Fibroblast of peridontal ligament (primary cell): ENCODE results near the gene HNRNPA1.
"Not testable (repeated sequence)": the region's sequence is repeated elsewhere in the genome, so short reads cannot be mapped to it uniquely, and the experiment has no call there.

Experiments
- DNase-seq: peaks from one replicate; pipeline ENCODE4 v3.0.0-alpha.2; 2010; ENCODE audit errors: extremely low read depth

The HNRNPA1 gene

DNA sequence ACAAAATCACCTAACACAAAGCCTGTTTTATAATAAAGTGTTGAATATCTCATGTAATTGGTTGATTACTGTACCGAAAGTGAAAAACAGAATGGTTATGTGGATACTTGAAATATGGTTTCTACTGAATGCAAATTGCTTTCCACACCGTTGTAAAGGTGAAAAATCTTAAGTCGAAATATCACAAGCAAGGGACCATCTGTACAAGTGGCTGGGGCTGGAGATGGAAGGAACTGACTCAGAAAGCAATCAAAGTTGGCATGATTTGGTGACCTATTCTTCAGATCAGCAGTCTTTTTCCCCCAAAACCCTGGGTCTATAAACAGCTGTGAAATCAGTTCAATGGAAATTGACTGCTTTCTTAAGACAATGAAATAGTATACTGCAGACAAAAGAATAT, 4.2 kb upstream of the HNRNPA1 start:
- DNase-seq, result no peak

DNA sequence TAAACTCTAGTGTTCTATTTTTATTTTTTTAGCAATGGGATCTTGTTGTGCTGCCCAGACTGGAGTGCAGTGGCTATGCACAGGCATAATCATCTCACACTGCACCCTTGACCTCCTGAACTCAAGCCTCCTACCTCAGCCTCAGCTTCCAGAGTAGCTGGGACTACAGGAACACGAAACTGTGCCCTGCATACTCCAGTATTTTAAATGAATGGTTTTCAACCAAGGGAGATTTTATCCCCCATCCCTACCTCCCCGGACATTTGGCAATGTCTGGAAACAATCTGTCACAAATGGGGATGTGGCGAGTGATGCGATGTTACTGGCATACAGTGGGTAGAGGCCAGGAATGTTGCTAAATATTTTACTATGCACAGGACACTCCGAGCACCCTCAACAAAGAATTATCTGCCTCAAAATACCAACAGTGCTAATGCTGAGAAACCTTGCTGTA, 2.7 kb upstream of the HNRNPA1 start:
- peak; percentile 63 for DNase-seq

DNA sequence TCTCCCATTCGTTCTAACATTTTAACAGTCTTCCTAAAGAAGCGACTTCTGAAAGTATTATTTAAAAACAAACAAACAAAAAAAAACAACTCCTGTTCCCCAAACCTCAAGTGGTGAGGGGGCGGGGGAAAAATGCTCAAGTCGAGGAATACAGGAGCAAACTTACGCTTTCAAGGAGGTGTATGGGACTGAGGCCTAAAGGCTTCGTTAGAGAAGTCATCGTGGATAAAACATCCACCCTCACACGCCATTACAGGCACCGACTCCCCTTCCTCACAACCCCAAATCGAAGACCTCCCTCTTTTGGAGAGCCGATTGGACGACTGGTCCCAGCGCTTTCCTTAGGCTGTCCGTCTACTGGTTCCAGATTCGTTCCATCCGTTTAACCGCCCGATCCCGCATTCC, 1.3 kb upstream of the HNRNPA1 start:
- DNase-seq, result no peak

DNA sequence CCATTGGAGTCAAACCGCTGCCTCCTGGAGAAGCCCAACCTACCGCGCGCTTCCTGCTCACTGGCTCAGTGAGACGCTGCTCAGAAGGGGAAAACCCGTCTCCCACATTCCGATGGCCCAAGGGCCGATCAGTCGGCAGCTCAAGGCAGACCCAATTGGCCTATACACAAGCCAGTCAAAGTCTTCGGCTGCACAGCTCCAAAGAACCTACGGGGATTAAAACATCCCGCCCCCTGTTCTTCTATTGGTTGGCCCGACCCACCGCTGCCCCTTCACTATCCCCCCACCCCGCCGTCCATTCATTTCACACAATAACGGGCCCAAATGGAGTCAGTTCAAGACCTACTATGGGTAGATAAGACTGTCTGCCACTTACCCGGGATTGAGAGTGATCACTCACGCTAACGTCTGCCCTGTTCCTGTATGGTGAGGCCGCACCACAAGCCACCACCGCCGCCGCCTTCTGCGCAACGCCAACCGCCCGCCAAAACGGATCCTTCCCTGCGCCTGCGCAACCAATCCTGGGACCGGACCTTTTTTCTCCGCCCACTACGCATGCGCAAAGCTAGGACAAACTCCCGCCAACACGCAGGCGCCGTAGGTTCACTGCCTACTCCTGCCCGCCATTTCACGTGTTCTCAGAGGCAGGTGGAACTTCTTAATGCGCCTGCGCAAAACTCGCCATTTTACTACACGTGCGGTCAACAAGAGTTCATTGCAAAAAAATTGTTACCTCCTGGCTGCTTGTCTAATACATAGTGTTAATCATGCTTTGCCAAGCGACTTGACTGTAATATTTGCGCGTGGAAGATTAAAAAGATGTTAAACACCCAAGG, 676 bp upstream of the HNRNPA1 start, which contains the start of gene CBX5:
CBX5 (minus strand) TSS at position 491 of the 836 bp plus-strand sequence. CDS start 22,472 bp downstream, outside the sequence.
- peak; percentile 100 for DNase-seq

DNA sequence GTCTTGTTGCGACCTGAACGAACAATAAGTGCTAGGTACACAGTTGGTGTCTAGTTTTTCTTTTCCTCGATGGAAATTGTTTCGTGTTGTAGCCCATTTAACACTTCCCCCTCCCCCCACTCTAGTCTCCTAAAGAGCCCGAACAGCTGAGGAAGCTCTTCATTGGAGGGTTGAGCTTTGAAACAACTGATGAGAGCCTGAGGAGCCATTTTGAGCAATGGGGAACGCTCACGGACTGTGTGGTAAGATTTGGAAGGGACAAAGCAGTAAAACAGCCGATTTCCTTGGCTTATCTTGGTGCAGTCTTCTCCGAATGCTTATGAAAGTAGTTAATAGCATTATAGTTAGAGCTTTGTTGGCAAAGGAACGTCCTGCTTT, 724 bp downstream of the HNRNPA1 start:
- not testable (repeated sequence) for DNase-seq

DNA sequence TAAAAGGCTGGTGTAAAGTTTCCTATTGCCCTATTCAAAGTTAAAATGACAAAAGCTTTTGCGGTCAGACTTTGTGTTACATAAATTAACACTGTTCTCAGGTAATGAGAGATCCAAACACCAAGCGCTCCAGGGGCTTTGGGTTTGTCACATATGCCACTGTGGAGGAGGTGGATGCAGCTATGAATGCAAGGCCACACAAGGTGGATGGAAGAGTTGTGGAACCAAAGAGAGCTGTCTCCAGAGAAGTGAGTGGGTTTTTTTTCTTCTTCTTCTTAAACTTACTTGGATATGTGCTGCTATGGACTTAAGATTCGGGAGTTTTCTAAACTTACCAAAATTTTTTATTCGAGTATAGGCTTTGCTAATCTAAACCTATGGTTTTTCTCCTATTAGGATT, 1.2 kb downstream of the HNRNPA1 start:
- not testable (repeated sequence) for DNase-seq

DNA sequence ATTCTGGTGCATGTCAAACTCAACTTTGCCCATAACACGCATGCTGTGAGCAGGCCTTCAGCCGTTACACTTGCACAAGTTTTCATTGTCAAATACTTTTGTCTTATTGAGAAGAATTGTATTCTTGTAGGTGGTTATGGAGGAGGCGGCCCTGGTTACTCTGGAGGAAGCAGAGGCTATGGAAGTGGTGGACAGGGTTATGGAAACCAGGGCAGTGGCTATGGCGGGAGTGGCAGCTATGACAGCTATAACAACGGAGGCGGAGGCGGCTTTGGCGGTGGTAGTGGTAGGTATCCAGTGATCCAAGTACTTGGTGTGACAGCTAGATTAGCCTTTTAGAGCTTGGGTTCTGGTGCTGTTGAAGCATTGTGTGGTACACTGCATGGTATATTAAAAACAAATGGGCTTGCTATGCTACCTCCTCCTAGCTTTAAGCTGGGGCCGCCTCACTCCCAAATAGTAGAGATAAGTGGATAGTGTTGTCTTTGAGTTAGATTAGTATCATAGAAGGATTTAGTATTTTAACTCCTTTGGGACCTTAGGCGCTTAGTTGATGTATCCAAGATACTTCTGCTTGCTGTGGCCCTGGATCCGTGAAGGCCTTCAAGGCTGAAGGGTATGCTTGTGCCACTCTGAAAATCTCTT, 2.5 kb downstream of the HNRNPA1 start:
- no peak for DNase-seq

DNA sequence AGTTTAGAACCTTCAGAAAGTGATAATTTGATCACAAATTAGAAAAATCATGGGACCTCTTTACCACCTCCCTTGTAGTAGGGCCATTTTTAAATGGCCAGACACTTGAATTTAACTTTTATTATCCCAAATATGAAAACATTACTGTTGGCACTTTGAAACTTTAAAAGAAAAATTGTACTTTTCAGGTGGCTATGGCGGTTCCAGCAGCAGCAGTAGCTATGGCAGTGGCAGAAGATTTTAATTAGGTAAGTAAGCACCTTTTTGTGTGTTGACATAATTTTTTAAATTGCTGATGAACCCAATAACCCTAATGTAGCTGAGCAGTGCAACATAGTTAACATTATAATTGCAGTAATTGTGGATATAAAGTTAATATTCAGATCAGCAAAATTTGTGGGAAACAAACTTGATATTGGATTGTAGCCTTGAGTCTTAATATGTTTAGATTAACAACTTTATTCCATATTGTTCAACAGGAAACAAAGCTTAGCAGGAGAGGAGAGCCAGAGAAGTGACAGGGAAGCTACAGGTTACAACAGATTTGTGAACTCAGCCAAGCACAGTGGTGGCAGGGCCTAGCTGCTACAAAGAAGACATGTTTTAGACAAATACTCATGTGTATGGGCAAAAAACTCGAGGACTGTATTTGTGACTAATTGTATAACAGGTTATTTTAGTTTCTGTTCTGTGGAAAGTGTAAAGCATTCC, 3.7 kb downstream of the HNRNPA1 start:
- not testable (repeated sequence) for DNase-seq

DNA sequence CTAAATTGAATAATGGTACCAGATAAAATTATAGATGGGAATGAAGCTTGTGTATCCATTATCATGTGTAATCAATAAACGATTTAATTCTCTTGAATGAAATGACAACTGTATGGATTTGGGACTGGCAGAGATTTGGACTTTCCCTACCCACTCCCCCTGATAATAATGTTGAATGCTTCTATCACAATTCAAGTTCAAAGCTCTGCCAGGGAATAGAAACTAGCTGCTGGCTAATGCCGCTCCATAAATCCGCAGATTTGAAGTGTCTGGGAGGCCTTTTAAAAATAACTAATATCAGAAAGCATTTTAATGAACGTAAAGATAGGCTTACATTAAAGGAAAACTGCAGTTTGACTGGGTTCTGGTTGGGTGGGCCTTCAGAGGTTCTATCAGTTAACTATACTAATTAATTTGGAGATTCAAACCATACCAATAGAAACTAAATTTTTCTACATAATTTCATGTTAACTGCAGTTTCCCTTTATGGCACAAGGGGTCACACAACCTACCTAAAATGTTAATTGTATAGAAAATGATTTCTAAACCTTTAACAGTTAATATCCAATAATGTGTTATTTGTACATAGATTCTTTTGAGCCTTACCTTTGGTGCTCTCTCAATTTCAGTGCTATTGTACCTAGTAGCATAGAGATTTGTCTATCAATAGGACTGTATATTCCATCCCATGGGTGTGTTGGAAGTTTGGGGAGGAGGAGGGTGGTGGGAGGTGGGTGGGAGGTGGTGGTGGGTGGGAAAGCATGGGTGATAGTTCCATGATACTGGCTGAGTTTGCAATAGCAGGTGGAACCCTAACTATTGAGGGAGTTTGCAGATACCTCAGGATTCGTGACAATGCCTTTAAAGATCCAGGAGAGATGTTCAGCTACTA, 4.9 kb downstream of the HNRNPA1 start:
- no peak for DNase-seq

DNA sequence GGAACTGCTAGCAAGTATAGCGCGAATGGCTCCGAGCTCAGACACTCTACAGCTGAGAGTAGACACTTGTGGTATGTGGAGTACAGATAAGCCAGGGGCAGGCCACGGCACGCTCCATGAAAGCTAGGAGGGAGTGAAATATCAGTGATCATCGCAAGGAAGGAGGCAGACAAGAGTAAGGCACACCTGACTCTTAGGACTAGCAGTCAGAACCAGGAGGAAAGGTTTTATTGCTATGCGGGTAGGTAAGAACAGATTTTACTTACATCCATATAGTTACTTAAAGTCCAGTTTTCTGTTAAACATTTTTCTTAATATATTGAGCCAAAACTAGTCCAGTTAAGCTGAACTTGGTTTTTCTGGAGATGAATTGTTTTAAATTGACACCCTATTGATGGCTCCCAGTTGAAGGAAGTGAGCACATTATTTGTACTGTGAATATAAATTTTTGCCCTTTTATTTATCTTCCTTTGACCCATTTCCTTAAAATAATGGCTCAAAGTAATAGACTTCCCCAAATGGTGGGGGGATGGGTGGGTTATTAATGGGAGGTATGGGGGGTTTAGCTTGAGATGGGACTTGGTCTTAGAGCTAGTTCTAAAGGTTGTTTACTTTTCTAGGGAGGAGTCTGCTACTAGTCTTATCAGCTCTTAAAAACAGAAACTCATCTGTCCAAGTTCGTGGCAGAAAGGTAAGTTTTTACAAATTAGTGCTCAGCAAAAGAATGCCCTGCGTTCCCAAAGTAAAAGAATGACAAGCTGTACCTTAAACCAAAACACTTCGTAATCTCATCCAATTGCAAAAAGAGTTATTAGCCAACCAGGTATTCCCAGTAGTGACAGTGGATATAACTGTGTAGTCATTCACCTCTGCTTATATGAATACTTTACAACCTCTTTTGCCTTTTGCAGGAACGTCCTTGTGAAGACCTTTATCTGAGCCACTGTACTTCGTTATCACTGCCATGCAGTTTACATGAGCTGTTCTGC, 5.8 kb downstream of the HNRNPA1 start:
- no peak for DNase-seq

DNA sequence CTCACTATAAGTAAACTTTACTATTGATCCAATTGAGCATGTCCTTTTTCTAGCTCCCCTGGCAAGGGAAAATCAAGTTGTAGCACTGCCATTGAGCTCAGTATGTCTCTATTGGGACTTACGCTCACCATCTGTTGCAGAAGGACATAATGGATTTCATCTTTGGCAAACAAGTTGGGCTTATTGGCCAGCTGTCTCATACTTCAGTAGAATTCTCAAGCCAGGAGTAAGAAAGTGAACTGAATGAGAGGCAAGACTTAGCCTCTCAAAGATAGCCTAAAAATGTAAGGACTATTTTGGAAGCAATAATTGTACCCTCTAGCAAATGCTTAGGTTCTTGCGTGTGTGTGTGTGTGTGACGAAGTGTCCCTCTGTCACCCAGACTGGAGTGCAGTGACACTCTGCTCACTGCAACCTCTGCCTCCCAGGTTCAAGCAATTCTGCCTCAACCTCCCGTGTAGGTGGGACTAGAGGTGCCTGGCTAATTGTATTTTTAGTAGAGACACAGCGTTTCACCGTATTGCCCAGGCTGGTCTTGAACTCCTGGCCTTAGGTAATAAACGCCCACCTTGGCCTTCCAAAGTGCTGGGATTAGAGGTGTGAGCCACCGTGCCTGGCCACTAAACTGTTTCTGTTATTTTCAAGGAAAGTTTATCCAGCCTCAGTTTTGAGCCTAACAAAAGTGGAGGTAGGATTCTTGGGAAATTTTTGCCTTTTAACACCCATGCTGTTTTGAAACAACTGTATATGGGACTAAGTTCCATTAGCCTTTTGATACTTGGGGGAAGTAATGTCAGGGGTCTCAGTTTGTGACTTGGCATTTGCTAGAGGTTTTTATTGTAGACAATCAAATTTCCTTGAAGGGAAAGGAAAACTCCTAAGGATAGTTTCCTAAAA, 7.0 kb downstream of the HNRNPA1 start:
- DNase-seq, result no peak

DNA sequence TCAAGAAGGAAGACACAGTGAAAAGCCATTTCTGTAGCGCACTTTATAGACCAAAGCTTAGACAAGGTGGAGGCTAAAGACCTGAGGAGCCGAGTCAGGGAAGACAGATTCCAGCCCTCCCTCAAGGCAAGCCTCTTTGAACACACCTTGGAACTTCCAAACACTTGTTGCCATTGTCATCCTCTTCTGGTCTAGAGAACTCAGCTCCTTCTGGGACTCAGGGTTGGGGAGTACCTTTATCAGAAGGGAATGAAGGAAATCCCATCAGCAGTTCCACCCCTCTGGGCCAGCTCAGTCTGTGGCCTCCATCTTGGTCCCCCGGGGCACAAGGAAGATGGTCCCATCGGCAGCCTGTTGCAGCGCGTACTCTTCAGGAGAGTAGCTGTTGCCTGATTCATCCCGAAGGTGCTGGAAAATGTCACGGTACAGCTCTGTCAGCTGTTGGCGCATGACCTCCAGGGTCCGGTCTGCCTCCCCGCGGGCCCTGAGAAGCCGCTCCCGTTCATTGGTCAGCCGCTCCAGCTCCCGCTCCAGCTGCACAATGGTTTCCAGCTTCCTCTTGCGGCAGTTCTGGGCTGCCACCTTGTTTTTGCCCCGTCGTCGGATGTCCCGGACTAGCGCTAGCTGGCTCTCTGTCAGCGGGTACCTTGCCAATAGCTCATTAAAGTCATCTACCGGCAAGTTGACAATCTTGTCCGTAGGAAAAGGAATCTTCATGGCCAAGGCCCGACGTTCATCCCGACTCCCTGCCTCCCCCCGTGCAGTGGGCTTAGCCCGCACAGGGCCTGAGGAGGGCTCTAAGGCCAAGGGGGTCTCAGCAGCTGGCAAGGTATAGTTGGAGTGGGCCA, 11.8 kb downstream of the HNRNPA1 start:
- DNase-seq, result no peak

DNA sequence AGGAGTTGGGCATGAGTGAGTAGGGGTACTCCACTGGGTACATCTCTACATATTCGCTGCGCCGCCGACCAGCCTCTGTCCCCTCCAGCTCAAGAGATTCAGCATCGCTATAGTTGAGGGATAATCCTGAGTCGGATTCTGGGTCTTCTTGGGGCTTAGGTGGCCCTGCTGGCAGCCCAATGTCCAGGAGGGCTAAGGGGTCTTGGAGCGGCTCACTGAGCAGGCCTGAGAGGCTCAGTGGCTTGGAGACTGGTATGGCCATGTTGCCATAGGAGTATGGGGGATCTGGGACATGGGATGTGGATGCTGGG, 12.4 kb downstream of the HNRNPA1 start:
- no peak for DNase-seq

DNA sequence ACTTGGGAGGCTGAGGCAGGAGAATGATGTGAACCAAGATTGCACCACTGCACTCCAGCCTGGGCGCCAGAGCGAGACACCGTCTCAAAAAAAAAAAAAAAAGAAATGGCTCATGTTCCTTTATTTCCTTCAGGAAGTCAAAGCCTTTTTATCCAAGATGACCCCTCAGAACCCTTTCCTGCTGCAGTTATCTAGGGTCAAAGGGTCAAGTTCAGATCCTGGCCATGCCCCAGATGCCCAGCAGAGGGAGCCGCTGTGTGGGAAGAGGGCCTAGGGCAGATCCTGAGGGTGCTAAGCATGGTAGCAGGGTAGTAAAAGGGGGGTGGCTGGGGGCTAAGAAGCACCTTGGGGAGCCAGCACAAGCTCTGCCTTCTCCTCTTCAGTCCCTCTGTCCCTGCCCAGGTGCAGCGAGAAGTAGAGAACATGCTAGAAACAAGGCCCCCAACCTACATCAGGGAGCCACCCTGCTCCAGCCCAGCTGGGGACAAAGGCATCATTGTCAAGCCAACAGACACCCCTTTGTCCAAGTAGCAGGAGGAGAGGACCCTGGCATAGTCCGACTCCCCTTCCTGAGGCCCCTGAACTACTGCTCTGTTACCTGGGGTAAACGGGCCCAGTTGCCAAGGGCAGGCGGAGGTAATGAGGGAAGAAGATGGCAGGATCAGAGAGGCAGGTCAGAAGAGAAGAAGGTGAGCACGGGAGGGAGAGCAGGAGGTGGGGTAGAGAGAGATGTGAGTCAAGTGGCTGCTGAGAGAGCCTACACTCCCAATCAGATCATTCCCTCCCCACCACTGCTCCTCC, 13.8 kb downstream of the HNRNPA1 start:
- no peak for DNase-seq

DNA sequence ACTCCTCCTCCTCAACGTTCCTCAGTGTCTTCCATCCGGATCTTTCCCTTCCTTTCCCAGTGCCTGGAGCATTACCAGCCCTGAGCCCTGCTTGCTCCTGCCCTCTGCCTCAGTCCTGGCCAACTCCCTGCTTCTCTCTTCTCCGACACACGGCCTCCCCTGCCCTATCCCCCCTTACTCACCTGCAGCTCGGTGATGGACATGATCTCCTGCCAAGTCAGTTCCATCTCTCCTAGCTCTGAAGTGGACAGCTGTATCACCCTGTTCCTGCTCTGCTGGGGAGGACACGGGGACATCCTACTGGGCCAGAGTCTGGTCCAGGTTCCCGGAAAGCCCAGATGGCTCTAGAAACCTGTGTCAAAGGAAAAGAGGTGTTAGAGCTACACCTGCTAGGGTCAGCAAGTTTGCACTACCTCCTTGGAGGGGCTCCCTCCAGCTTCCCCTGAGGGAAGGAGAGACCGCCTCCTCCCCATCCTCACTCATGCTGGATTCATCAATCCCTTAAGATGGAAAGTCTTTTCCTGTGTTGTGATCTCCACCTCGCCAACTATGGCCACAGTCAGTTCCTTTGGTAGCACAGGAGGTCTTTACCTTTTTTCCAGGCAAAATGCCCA, 14.5 kb downstream of the HNRNPA1 start:
- DNase-seq, result no peak

DNA sequence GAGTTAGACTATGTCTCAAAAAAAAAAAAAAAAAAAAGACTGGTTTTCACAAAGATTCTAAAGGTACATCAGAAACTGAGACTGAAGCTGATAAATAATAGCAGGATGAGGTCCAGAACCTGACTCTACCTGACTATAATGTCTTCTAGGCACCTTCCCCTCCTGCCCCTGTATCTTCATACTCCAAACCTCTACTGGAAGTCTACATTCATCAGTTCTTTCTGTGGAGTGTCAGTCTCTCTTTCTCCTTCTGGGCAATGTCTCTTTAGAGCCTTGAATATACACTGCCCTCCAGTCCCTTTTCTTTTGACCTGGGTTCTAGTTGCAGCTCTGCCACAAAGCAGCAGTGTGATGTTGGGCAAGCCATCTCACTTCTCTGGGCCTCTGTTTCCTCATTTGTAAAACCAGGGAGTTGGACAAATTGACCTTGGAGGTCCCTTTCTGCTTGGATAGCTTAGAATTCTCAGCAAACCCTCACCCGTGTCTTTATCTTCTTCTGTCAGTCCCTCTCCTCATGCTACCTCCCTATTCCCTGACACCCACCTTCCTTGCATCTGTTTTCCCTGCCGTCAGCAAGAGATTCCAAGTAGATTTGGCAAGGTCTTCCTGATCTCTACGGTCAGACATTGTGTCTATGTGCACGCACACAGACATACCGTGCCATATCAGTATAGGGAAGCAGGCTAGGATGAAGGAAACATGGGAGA, 16.0 kb downstream of the HNRNPA1 start:
- no peak for DNase-seq

DNA sequence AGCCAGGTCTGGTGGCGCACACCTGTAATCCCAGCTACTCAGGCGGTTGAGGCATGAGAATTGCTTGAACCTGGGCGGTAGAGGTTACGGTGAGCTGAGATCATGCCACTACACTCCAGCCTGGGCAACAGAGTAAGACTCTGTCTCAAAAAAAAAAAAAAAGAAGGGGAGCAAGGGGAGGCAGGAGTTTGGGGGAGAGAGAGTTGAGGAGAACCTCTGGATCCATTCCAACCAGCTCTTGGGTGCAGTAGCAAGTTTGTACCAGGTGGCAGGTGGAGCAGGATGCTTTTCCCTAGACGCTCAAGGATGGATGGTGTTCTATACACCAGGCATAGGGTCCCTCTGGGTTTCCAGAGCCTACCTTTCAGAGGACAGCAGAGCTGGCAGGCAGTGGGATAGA, 18.4 kb downstream of the HNRNPA1 start:
- no peak for DNase-seq
